CD14-positive monocyte (primary cell): ENCODE data around the gene PREX1. TPM values are rescaled to one million over a fixed set of nuclear protein-coding genes. Genes with fewer than 3 reads are reported as not detected.

Source experiments
- DNase-seq, 3 donors: peaks; one replicate each; pipeline ENCODE4 v3.0.0-alpha.2; 2011 to 2022
- H2AFZ ChIP-seq: 2 replicates; pipeline ENCODE4 v1.6.0; 2012; ENCODE audit warnings: mild to moderate bottlenecking, low read depth, low read length, inconsistent platforms; ENCODE audit not compliant: insufficient read depth, poor library complexity, severe bottlenecking
- H3K27ac ChIP-seq, 2 donors: 1 replicate in 1 of 2; 2 replicates in 1 of 2; pipeline ENCODE4 v1.5.1; 2012 to 2013; ENCODE audit warnings: low read length in 2 of 2, control low read depth in 1 of 2, inconsistent platforms in 1 of 2, low read depth in 1 of 2, mild to moderate bottlenecking in 1 of 2
- H3K27me3 ChIP-seq, 2 donors: one replicate each; pipeline versions ENCODE4 v1.6.0 to v1.6.1; 2011 to 2013; ENCODE audit warnings: low read length in 2 of 2; ENCODE audit not compliant: control insufficient read depth in 2 of 2, insufficient read depth in 2 of 2
- H3K36me3 ChIP-seq, 2 donors: replicated peaks in 1 of 2; 1 replicate in 1 of 2; 2 replicates in 1 of 2; pipeline versions ENCODE4 v1.5.1 to v1.6.1; 2012 to 2013; ENCODE audit warnings: low read length in 2 of 2, control low read depth in 1 of 2, inconsistent platforms in 1 of 2, mild to moderate bottlenecking in 1 of 2; ENCODE audit not compliant: insufficient read depth in 2 of 2, control insufficient read depth in 1 of 2
- H3K4me1 ChIP-seq, 2 donors: 1 replicate in 1 of 2; 2 replicates in 1 of 2; pipeline versions ENCODE4 v1.5.1 to v1.6.1; 2012 to 2013; ENCODE audit warnings: low read length in 2 of 2, control low read depth in 1 of 2, inconsistent platforms in 1 of 2, mild to moderate bottlenecking in 1 of 2, moderate library complexity in 1 of 2; ENCODE audit not compliant: insufficient read depth in 2 of 2, control insufficient read depth in 1 of 2
- H3K4me2 ChIP-seq: replicated peaks from 2 replicates; pipeline ENCODE3; 2012; ENCODE audit warnings: low read length, moderate library complexity, mild to moderate bottlenecking; ENCODE audit not compliant: poor library complexity, severe bottlenecking; ENCODE audit errors: extremely low read depth
- H3K4me3 ChIP-seq, 3 experiments: fragments of 200-600 bp in 1 of 3; sonication (generic) in 1 of 3; replicated peaks in 1 of 3; 1 replicate in 2 of 3; 2 replicates in 1 of 3; pipeline ENCODE4 v1.5.1; 2011 to 2013; ENCODE audit warnings: low read length in 3 of 3, mild to moderate bottlenecking in 3 of 3, control low read depth in 2 of 3, low read depth in 2 of 3, inconsistent platforms in 1 of 3, moderate library complexity in 1 of 3
- H3K79me2 ChIP-seq: 2 replicates; pipeline ENCODE4 v1.6.0; 2012; ENCODE audit warnings: mild to moderate bottlenecking, control low read depth, inconsistent platforms, low read length, moderate library complexity; ENCODE audit not compliant: insufficient read depth
- H3K9ac ChIP-seq: 2 replicates; pipeline ENCODE4 v1.6.0; 2017; ENCODE audit warnings: low read length, mild to moderate bottlenecking; ENCODE audit not compliant: insufficient read depth, poor library complexity, severe bottlenecking
- H3K9me3 ChIP-seq, 2 donors: replicated peaks in 1 of 2; 1 replicate in 1 of 2; 2 replicates in 1 of 2; pipeline versions ENCODE4 v1.5.1 to v1.6.1; 2012 to 2013; ENCODE audit warnings: low read length in 2 of 2, control low read depth in 1 of 2; ENCODE audit not compliant: control insufficient read depth in 1 of 2, insufficient read depth in 1 of 2
- H4K20me1 ChIP-seq: 2 replicates; pipeline ENCODE4 v1.6.0; 2012; ENCODE audit warnings: mild to moderate bottlenecking, low read length, control low read depth, moderate library complexity; ENCODE audit not compliant: insufficient read depth
- H3K27ac Mint-ChIP-seq, 7 donors: one replicate each; pipeline ENCODE4 v1.8.0; 2020; ENCODE audit warnings: mild to moderate bottlenecking in 7 of 7, mixed read lengths in 7 of 7, moderate library complexity in 6 of 7, inconsistent platforms in 2 of 7
- H3K27me3 Mint-ChIP-seq, 3 donors: one replicate each; pipeline ENCODE4 v1.8.0; 2021 to 2022; ENCODE audit warnings: low read depth in 3 of 3, mild to moderate bottlenecking in 3 of 3, mixed read lengths in 3 of 3, moderate library complexity in 3 of 3, inconsistent platforms in 1 of 3
- H3K36me3 Mint-ChIP-seq, 2 donors: one replicate each; pipeline ENCODE4 v1.8.0; 2020; ENCODE audit warnings: mixed read lengths in 2 of 2, inconsistent platforms in 1 of 2, mild to moderate bottlenecking in 1 of 2
- H3K4me1 Mint-ChIP-seq: one replicate; pipeline ENCODE4 v1.8.0; 2020; ENCODE audit warnings: mild to moderate bottlenecking, mixed read lengths
- H3K4me3 Mint-ChIP-seq, 2 donors: one replicate each; pipeline ENCODE4 v1.8.0; 2020; ENCODE audit warnings: mild to moderate bottlenecking in 2 of 2, mixed read lengths in 2 of 2, moderate library complexity in 1 of 2
- H3K9me3 Mint-ChIP-seq, 7 donors: one replicate each; pipeline ENCODE4 v1.8.0; 2020 to 2022; ENCODE audit warnings: mixed read lengths in 7 of 7, mild to moderate bottlenecking in 6 of 7, moderate library complexity in 6 of 7, inconsistent platforms in 2 of 7
- WGBS: methylation state at CpG from one replicate; pipeline ENCODE4 v1.1.5; 2013; ENCODE audit warnings: missing lambda C conversion rate; ENCODE audit not compliant: insufficient coverage; 5-methylcytosine and 5-hydroxymethylcytosine counted together
- intact Hi-C, 2 donors: fragments of 100-400 bp; cut with micrococcal nuclease; formaldehyde crosslinking; loops; one replicate each; pipeline versions ENCODE4 v1.15.0 to v1.15.1; 2023
- polyA plus RNA-seq, 3 donors: library from polyadenylated mRNA; depleted of rRNA in 1 of 3; unstranded in 2 of 3; stranded (reverse) in 1 of 3; fragments of 300-500 nt in 2 of 3; fragments of >200 nt in 1 of 3; fragmentation: Illumina TruSeq in 2 of 3; gene quantifications; 1 replicate in 2 of 3; 2 replicates in 1 of 3; pipeline ENCODE4 v1.2.3, GENCODE V29; 2012 to 2021
- TF ChIP-seq, protein P1 (sequence below): fragments of 200-600 bp; IDR thresholded peaks from one replicate; pipeline ENCODE4 v1.8.0; 2022; ENCODE audit warnings: antibody characterized with exemption, mild to moderate bottlenecking

The PREX1 gene
- polyA plus RNA-seq, 3 donors, result 24.3 to 114 (median 27.5) TPM

DNA sequence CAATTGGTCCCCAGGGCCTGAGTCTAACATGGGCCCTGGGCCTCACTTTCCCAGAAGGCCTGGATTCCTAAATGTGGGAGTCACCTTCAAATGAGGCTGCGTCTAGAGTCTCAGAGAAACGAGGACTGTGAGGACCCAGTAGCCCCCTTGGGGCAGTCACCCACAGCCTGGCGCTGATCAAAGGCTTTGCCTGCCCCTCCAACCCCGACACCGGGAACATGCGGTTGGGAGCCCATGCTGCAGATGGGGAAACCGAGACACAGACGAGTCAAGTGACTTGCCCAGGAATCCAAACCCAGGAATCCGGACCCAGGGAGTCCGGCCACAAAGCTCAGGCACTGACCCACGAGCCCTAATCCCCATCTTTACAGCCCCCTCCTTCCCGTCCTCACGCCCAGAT, 209.7 kb downstream of the PREX1 start:
- TF ChIP-seq, protein P1, sequence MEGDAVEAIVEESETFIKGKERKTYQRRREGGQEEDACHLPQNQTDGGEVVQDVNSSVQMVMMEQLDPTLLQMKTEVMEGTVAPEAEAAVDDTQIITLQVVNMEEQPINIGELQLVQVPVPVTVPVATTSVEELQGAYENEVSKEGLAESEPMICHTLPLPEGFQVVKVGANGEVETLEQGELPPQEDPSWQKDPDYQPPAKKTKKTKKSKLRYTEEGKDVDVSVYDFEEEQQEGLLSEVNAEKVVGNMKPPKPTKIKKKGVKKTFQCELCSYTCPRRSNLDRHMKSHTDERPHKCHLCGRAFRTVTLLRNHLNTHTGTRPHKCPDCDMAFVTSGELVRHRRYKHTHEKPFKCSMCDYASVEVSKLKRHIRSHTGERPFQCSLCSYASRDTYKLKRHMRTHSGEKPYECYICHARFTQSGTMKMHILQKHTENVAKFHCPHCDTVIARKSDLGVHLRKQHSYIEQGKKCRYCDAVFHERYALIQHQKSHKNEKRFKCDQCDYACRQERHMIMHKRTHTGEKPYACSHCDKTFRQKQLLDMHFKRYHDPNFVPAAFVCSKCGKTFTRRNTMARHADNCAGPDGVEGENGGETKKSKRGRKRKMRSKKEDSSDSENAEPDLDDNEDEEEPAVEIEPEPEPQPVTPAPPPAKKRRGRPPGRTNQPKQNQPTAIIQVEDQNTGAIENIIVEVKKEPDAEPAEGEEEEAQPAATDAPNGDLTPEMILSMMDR, result no peak
- H3K79me2 ChIP-seq, result no peaks in the 10 kb centered on the region
- H3K4me1 Mint-ChIP-seq, result peaks cover 30% of the 10 kb centered on the region
- no peaks in the 10 kb centered on the region for H3K27me3 ChIP-seq
- peak overlapping the region in 2 of 7 donors; percentile 42 to 51 for H3K27ac Mint-ChIP-seq
- no peak overlapping the region for H3K4me3 Mint-ChIP-seq
- no peak overlapping the region for H3K9ac ChIP-seq
- peaks cover 0 to 3% of the 10 kb centered on the region in 2 donors for H3K9me3 ChIP-seq
- peaks cover 0 to 8% of the 10 kb centered on the region in 2 donors for H3K36me3 ChIP-seq
- no peak overlapping the region for H3K4me3 ChIP-seq
- no peak overlapping the region for H3K4me2 ChIP-seq
- WGBS, result 93% methylated on average over 13 of the region's 13 CpGs
- H3K9me3 Mint-ChIP-seq, result peaks cover 0 to 6% (median 3%) of the 10 kb centered on the region in 7 donors
- intact Hi-C loops, result no loop called here
- H3K27me3 Mint-ChIP-seq, result peaks cover 6 to 17% (median 11%) of the 10 kb centered on the region in 3 donors
- peaks cover 39% of the 10 kb centered on the region for H4K20me1 ChIP-seq
- peaks cover 21 to 22% of the 10 kb centered on the region in 2 donors for H3K4me1 ChIP-seq
- no peak for DNase-seq
- no peak overlapping the region for H2AFZ ChIP-seq
- no peak overlapping the region for H3K27ac ChIP-seq
- H3K36me3 Mint-ChIP-seq, result peaks cover 3 to 7% of the 10 kb centered on the region in 2 donors

DNA sequence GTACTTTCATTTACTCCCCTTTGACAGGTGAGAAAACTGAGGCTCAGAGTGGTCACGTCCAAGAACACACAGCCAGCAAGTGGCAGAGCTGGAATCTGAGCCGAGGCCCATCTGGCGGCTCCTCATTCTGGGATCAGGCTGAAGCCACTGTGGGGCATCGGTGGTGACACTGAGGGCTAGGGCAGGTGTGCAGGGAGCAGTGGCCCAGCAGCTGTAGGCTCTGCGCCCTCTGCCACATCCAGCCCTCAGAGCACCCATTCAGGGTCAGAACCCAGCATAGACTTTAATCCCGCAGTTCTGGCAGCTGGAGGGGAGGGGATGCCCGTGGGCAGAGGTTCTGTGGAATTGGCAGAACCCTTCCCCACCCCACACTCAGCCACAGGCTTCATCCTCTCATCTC, 210.3 kb downstream of the PREX1 start:
- peaks cover 0 to 5% (median 3%) of the 10 kb centered on the region in 7 donors for H3K9me3 Mint-ChIP-seq
- H3K27ac Mint-ChIP-seq, result peak overlapping the region in 2 of 7 donors; percentile 1 to 51
- WGBS, result 92% methylated on average over 4 of the region's 7 CpGs
- Histone ChIP-seq H4K20me1 (peaks cover 33% of the 10 kb centered on the region), H2AFZ (no peak overlapping the region), H3K4me2 (no peak overlapping the region), H3K4me1 (peaks cover 21 to 22% of the 10 kb centered on the region in 2 donors), H3K27me3 (no peaks in the 10 kb centered on the region), H3K9ac (no peak overlapping the region), H3K4me3 (no peak overlapping the region), H3K9me3 (peaks cover 0 to 3% of the 10 kb centered on the region in 2 donors), H3K27ac (no peak overlapping the region), H3K79me2 (no peaks in the 10 kb centered on the region), H3K36me3 (peaks cover 0 to 2% of the 10 kb centered on the region in 2 donors)
- TF ChIP-seq, protein P1, result no peak
- intact Hi-C loops, result no loop called here
- DNase-seq, result no peak
- peaks cover 0 to 2% of the 10 kb centered on the region in 2 donors for H3K36me3 Mint-ChIP-seq
- H3K27me3 Mint-ChIP-seq, result peaks cover 6 to 17% (median 15%) of the 10 kb centered on the region in 3 donors
- H3K4me1 Mint-ChIP-seq, result peaks cover 26% of the 10 kb centered on the region
- no peak overlapping the region for H3K4me3 Mint-ChIP-seq
